HG03103 (cell line): ENCODE data around the gene SORCS2.
"Not testable (repeated sequence)": the region's sequence is repeated elsewhere in the genome, so short reads cannot be mapped to it uniquely, and the experiment has no call there.

Source experiments
- ATAC-seq: cut with Tn5 transposase; IDR thresholded peaks from one replicate; pipeline ENCODE4 v1.9.1; 2021; ENCODE audit warnings: low read depth; ENCODE audit not compliant: unreplicated experiment

SORCS2 gene

GRCh38 chr4:7584098-7584497 is 391.8 kb downstream of the SORCS2 start:
- no peak for ATAC-seq

DNA sequence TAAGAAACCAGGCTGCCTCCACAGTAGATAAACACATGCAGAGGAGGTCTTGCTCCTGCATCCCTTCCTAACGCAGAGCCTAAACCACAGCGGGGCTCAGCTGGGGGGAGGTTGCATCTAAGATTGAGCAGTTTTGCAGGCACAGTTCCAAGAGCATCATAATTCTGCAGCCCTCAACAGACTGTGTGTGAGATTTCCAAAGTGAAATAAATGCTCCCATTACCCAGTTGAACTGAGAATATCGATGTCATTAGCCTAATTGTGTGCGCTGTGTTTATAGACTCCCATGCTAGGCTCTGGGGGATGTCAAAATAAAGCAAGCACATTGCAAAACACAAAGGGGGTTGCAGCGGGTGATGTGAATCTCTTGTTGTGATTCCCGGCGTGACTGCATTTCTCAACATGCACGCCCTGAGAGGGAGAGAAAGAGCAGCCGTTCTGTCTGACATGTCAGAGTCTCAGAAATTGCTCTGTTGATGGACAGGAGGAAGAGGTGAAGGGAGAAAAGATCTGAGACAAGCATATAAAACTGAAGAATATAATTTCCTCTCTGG is 392.3 kb downstream of the SORCS2 start:
- ATAC-seq, result no peak

GRCh38 chr4:7585768-7586167 is 393.4 kb downstream of the SORCS2 start:
- ATAC-seq, result no peak

- no peak for ATAC-seq
Measured at GRCh38 chr4:7587433-7588405, 395.4 kb downstream of the SORCS2 start.

DNA sequence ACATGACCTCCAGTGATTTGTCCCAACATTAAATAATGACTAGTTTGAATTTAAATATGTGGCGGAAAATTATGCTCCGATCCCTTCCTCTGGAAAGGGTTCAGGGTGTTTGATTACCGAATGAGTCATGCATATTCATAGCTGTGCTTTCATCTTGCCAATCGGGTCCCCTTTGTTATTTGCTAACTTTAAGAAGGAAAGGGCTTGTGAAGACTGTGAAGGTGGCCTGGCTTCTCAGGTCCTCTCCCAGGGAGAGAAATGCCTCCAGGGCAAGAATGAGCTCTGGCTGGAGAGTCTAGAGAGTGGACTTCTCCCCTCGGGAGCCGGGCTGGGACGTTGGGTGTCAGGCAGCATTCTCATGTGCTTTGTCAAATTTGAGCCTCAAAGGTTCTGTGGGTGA is 397.9 kb downstream of the SORCS2 start:
- no peak for ATAC-seq

DNA sequence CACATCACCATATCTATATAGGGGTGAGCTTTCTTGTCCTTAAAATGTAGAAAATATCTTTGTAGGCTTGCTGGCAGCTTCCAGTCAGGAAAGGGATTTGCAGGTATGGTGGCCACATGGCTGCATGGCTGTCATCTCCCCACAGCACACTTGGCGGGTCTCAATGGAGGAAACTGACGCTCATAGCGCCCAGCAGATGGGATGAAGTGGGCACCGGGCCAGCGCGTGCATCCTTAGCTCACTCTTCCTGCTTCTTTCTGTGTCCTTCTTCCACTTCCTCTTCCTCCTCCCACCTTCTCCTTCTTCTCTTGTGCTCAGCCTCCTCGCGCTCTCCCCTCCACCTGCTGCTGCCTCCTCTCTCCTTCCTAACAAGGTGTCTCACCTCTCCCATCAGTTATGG is 398.6 kb downstream of the SORCS2 start:
- ATAC-seq, result no peak

GRCh38 chr4:7591409-7592053 is 399.2 kb downstream of the SORCS2 start:
- no peak for ATAC-seq

GRCh38 chr4:7593646-7594412 is 401.5 kb downstream of the SORCS2 start:
- ATAC-seq, result no peak

- ATAC-seq, result no peak
Measured at GRCh38 chr4:7595934-7596461, 403.7 kb downstream of the SORCS2 start.

DNA sequence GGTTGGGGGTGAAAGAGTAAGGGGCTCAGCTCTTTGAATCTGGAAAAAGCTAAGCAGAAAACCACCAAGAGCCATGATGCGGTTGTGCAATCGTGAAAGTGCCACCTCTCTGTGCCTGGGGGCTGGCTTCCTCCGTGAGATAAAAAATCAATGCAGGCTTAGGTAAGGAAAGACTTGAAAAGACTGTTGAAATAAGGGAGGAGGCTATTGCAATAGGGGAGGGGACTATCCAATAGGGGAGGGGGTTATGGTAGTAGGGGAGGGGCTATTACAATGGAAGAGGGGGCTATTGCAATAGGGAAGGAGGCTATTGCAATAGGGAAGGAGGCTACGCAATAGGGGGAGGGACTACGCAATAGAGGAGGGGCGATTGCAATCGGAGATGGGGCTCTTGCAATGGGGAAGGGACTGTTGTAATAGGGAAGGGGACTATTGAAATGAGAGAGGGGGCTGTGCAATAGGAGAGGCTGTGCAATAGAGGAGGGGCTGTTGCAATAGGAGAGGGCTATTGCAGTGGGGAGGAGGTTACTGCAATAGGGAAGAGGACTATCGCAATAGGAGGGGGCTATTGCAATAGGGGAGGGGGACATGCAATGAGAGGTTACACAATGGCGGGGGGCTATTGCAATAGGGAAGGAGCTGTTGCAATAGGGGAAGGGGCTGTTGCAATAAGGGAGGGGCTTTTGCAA is 404.7 kb downstream of the SORCS2 start:
- ATAC-seq, result no peak

DNA sequence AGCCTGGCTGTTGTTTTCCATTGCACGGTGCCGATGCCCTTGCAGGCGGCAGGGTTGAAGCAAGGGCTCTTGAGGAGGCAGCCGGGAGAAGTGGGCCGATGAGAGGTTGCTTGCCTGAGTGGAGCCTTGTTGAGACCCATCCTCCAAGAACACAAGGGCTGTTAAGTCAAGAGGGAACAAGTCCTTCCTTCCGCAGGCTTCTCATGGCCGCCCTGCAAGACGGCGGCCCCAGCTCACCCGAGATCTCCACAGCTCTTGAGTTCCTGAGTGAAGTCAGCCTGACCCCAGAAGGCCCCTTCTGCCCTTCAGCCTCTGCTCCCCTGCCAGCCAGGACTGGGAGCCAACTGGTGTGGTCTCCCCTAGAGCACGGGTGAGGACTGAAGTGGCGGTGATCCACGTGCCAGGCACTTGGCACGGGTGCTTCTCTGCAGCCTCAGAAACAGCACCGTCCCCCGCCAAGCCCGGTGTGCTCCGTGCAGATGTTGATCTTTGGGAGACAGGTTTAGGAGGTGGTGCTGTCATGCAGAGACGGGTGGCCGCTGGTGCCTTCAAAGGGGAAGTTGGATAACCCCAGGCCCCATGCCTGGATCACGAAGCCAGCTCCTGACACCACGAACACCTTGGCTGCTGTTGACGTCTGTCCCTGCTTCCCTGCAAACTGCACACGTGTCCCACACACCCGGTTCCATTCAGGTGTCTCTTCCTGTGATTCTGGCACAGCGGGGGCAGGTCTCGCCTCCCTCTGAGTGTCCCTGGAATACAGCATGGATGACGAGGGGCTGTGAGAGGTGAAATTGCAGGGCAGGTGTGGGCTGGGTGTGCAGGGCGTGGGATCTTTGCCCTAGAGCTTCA is 406.8 kb downstream of the SORCS2 start:
- ATAC-seq, result no peak

DNA sequence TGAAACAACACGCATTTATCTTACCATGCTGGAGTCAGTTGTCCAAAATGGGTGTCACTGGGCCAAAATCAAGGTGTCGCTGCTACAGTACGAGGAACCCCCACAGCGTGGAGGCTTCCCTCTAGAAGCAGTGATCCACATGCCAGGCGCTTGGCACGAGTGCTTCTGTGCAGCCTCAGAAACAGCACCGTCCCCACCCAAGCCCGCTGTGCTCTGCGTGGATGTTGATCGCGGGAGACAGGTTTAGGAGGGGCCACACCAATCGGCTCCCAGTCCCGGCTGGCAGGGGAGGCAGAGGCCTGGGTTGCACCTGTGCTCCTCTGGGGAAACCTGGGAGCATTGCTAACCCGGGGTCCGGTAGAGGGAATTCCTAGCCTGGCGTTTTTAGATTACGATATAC is 407.9 kb downstream of the SORCS2 start:
- ATAC-seq, result no peak

DNA sequence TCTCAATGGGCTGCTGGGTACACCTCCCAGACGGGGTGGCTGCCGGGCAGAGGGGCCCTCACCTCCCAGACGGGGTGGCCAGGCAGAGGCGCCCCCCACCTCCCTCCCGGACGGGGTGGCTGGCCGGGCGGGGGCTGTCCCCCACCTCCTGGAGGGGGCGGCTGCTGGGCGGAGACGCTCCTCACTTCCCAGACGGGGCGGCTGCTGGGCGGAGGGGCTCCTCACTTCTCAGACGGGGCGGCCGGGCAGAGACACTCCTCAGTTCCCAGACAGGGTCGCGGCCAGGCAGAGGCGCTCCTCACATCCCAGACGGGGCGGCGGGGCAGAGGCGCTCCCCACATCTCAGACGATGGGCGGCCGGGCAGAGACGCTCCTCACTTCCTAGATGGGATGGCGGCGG is 409.8 kb downstream of the SORCS2 start:
- ATAC-seq, result not testable (repeated sequence)

GRCh38 chr4:7607156-7607910 is 415.0 kb downstream of the SORCS2 start:
- no peak for ATAC-seq

GRCh38 chr4:7608046-7608445 is 415.7 kb downstream of the SORCS2 start:
- ATAC-seq, result no peak

GRCh38 chr4:7609316-7609715 is 417.0 kb downstream of the SORCS2 start:
- no peak for ATAC-seq

DNA sequence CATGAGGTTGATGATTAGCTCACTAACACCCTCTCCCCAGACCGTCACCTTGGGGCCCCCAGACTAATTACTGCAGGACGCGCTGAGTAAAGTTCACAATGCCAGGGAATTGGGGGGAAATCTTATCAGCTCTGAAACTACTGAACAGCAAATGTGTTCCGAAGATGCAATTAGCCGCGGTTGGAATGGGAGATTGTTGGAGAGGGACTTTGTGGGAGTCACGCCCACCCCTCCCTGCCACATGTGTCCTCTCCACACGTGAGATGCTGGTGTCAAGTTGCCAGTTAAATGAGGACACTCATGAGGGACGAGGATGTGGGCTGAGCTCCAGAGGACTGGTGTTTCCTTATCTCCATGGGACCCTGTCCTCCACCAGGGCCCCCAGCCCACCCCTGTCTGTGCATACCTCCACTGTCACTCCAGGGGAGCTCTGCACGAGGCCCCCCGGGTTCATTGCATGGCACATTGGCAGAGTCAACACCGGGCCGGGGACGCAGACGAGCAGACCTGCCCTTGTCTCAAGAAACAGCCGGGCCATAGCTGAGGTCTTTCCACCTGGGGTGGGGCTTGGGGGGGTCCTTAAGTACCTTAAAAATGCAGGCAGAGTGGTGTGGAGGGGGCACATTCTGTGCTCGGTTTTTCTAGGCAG is 417.8 kb downstream of the SORCS2 start:
- ATAC-seq, result no peak

- ATAC-seq, result no peak
Measured at GRCh38 chr4:7610841-7611240, 418.5 kb downstream of the SORCS2 start.
